ENCODE results near the gene ADK.

Gene ADK

DNA sequence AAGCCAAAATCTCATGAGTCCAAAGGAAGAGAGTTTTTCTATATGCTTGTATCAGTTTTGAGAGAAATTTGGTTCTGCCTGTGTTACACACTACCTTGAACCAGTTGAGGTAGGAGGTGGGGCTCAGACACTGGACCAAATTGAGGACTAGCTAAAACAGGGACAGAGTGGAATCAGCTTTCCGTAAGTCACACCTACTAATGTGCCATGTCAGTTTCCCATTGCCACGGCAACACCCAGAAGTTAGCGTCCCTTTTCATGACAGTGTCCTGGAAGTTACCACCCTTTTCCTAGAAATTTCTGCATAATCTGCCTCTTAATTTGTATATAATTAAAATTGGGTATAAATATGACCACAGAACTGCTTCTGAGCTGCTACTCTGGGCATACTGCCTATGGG lies 9.0 kb downstream of the ADK start:
- DNase-seq (ENCODE audit: low read depth, low spot score) = no peak
- TF ChIP-seq CTCF (IDR thresholded peaks at IDR 0.05; ENCODE audit: insufficient read depth, low read length, missing control alignments) = no peak
- CTCF ChIA-PET = interaction anchor here (0.8 kb wide), 1 partner anchor 18 kb away, joined by 3 read pairs; no protein-coding TSS in a partner anchor
- POLR2A ChIA-PET = no interaction called here
- H3K4me3 ChIP-seq (ENCODE audit: low read depth, low read length) = no peak overlapping the region

DNA sequence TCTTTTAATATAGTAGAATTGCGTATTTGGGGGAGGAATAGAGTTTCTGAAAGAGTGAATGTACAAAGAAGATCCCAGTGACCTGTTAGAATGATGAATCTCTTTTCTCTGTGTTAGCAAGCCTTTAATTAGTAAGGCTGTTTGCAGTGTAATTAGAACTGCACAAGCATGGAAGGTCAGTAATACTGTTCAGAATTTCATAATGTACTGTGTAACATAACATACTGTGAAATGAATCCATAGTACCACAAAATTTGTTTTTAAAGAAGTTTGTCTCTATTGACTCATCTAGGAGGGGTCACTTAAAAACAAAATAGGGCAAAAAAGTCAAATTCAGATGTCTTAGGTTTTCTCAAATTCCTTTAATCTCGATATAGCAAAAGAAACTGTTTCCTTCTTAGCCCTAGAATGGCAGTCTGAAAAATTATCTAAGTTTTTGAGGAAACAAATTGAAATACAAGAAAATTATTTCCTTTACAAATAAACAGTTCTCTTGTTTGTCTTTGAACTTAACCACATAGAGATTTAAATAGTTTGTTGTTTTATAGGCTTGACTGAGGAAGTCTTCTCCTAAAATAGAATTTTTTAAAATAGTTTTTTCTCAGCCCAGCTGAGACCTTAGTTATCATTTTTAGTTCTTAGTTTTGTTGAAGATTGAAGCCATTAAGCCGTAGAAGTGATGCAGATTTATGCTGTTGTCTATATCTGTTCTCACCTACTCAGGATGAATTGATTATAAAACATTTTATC lies 12.5 kb downstream of the ADK start:
- no peak overlapping the region for H3K4me3 ChIP-seq (ENCODE audit: low read depth, low read length)
- ChIA-PET POLR2A (no interaction called here), CTCF (interaction anchor here (1.7 kb wide), 1 partner anchor 10 kb away, joined by 6 read pairs; no protein-coding TSS in a partner anchor)
- DNase-seq (ENCODE audit: low read depth, low spot score) = no peak
- TF ChIP-seq CTCF (IDR thresholded peaks at IDR 0.05; ENCODE audit: insufficient read depth, low read length, missing control alignments) = no peak

DNA sequence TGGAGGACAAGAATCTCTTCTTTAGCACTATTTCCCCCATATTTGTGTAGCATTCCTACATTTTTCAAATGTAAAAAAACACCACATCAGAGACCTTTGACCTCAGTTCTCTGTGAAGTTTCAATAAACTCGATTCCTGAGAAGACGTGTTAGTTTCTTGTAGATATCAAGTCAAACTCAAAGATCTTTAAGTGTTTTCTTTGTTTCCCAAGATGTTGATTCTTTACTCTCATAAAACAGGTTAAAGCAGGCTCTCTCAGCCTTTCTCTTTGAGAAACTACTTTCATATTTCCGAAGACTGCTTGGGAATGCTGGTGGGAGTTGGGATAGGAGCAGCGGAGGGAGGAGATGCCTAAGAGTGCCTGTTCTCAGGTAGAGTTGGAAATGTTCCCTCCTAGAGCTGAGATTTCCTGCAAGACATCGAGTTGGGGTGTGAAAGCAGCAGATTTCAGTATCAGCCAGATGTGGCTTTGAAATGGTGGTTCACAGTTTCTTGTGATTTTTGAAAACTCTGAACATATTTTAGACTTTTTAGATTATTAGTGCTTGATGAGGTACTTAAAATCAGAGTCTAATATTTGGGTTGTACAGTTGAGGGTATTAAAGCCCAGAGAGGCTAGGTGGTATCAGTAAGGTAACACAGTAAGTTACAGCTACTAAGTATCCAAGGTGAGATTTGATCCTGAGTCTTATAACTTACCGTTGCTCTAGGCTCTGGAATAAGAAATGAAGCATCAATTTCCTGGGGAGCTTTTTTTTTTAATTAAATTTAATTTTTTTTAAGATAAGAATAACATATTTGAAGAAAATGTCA lies 13.9 kb downstream of the ADK start:
- no peak for DNase-seq (ENCODE audit: low read depth, low spot score)
- CTCF ChIA-PET = interaction anchor here (0.8 to 2.8 kb wide), 5 partner anchors 14 to 48 kb away, joined by 3 to 16 read pairs (median 4); partner anchors contain the start of gene ADK
- TF ChIP-seq CTCF (IDR thresholded peaks at IDR 0.05; ENCODE audit: insufficient read depth, low read length, missing control alignments) = no peak
- no peak overlapping the region for H3K4me3 ChIP-seq (ENCODE audit: low read depth, low read length)
- POLR2A ChIA-PET = interaction anchor here (2.4 kb wide), 1 partner anchor 11 kb away, joined by 7 read pairs; no protein-coding TSS in a partner anchor

DNA sequence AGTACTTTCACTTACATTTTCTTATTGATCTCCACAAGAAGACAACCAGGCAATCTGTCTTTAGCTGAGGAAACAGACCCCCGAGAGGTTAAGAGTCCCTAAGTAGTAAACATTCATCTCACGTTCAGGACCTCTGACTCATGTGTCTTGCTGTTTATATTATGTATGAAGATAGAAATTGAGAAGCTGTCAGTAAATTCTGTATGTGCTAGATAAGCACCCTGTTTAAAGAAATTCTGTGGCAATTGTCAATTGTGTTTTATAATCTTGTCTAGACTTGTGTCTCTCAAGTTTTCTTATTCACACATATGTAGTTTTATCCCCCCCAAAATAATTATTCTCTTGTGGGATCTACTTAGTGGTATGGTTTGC lies 14.5 kb downstream of the ADK start:
- POLR2A ChIA-PET = interaction anchor here (2.4 kb wide), 1 partner anchor 11 kb away, joined by 7 read pairs; no protein-coding TSS in a partner anchor
- TF ChIP-seq CTCF (IDR thresholded peaks at IDR 0.05; ENCODE audit: insufficient read depth, low read length, missing control alignments) = no peak
- no peak overlapping the region for H3K4me3 ChIP-seq (ENCODE audit: low read depth, low read length)
- no peak for DNase-seq (ENCODE audit: low read depth, low spot score)
- CTCF ChIA-PET = interaction anchor here (0.6 to 2.8 kb wide), 6 partner anchors 11 to 48 kb away, joined by 3 to 16 read pairs (median 4); partner anchors contain the start of gene ADK

DNA sequence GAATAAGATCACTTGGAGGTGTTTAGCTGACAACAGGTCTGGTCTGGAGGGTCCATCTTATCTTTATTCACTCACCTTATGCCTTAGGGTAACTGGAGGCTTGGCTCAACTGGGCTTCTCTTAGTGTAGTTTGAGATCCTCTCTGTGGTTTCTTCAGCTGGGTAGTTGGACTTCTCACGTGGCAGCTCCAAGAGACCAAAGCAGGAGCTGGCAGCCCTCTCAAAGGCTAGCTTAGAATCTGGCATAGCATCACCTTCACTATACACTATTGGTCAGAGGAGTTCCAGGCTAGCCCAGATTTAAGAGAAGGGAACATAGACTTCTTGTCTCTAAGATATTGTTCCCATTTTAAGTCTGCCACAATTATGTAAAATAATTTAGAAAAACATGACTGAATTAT lies 16.4 kb downstream of the ADK start:
- ChIA-PET CTCF (interaction anchor here (2.8 kb wide), 1 partner anchor 46 kb away, joined by 16 read pairs; no protein-coding TSS in a partner anchor), POLR2A (no interaction called here)
- H3K4me3 ChIP-seq (ENCODE audit: low read depth, low read length) = no peak overlapping the region
- no peak for TF ChIP-seq CTCF (IDR thresholded peaks at IDR 0.05; ENCODE audit: insufficient read depth, low read length, missing control alignments)
- DNase-seq (ENCODE audit: low read depth, low spot score) = no peak

DNA sequence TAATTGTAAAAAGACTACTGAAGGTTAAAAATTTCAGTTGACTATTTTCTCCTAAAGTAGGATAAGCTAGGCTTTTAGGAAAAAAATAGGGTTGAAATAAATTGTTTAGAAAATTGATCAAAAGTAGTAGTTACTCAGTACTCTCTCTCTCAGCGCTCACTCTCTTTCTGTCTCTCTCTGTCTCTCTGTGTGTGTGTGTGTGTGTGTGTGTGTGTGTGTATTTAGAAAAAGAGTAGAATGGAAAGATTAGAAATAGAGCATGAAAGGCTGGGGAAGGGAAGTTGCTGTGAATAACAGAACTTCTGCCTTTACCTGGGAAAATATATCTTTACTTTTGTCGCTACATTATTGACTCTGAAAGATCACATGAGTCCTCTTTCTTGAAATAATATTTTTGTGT lies 20.6 kb downstream of the ADK start:
- TF ChIP-seq CTCF (IDR thresholded peaks at IDR 0.05; ENCODE audit: insufficient read depth, low read length, missing control alignments) = no peak
- ChIA-PET CTCF (interaction anchor here (1.4 kb wide), 1 partner anchor 16 kb away, joined by 3 read pairs; no protein-coding TSS in a partner anchor), POLR2A (no interaction called here)

More for the DNA sequence above, 20.6 kb downstream of the ADK start:
- no peak for DNase-seq (ENCODE audit: low read depth, low spot score)
- H3K4me3 ChIP-seq (ENCODE audit: low read depth, low read length) = no peak overlapping the region
